ENCODE measurements around the gene MAN2B1. TPM values are rescaled to one million over a fixed set of nuclear protein-coding genes. Genes with fewer than 3 reads are reported as not detected.

Gene MAN2B1
- polyA plus RNA-seq, 2 of the 4 experiments (the other 2 are of a cell fraction) = 13.0 to 16.3 TPM

- Histone ChIP-seq H3K4me2 (no peak overlapping the region), H3K9me3 (peaks cover 5% of the 10 kb centered on the region; the same call in 1 of the 3 replicates), H3K4me1 (no peaks in the 10 kb centered on the region), H3K27ac (no peak overlapping the region), H3K4me3 (no peak overlapping the region)
- TF ChIP-seq USF2 (IDR thresholded peaks at IDR 0.05) = no peak
- WGBS (ENCODE audit: missing lambda C conversion rate) = 66% methylated on average over 11 of the region's 29 CpGs
- ChIA-PET POLR2A (no interaction called here), CTCF (no interaction called here)
- no peak for ATAC-seq
- DNase-seq (ENCODE audit: low read depth in 1 of 2, low spot score in 1 of 2) = no peak
- FAIRE-seq = no peak
These were observed 18.5 kb downstream of the MAN2B1 start for GRCh38 chr19:12648088-12648487.

- ATAC-seq (peak; percentile 26 to 62; a peak in 3 of 6 replicates), DNase-seq (ENCODE audit: low read depth in 1 of 2, low spot score in 1 of 2) (no peak), FAIRE-seq (no peak)
- H3K4me2 ChIP-seq = no peak overlapping the region
- WGBS (ENCODE audit: missing lambda C conversion rate) = 29% methylated on average over 12 of the region's 31 CpGs
- peaks cover 5% of the 10 kb centered on the region; the same call in 1 of the 3 replicates for H3K9me3 ChIP-seq
- H3K27ac ChIP-seq = no peak overlapping the region
- CTCF ChIA-PET = no interaction called here
- no peaks in the 10 kb centered on the region for H3K4me1 ChIP-seq
- no peak overlapping the region for H3K4me3 ChIP-seq
- no peak for TF ChIP-seq ESRRA (IDR thresholded peaks at IDR 0.05; ENCODE audit: borderline replicate concordance, low read length)
- no peak for TF ChIP-seq MYC (IDR thresholded peaks at IDR 0.05; ENCODE audit: borderline replicate concordance, low read length)
- POLR2A ChIA-PET = no interaction called here
These were observed 19.0 kb downstream of the MAN2B1 start for GRCh38 chr19:12647490-12648071.

- no peak overlapping the region for H3K27ac ChIP-seq
- H3K4me2 ChIP-seq = no peak overlapping the region
- DNase-seq (ENCODE audit: low read depth in 1 of 2, low spot score in 1 of 2) (no peak), FAIRE-seq (no peak), ATAC-seq (no peak)
- TF ChIP-seq ZSCAN20 (CRISPR knock-in tag; IDR thresholded peaks at IDR 0.05) = no peak
- no peak for TF ChIP-seq KDM1A (IDR thresholded peaks at IDR 0.05; ENCODE audit: low read depth)
- TF ChIP-seq NFE2L2 (conservative IDR thresholded peaks at IDR 0.05; ENCODE audit: low read length) = no peak
- no peak for TF ChIP-seq RNF2 (IDR thresholded peaks at IDR 0.05; ENCODE audit: borderline replicate concordance, low read depth)
- no peak for TF ChIP-seq TFCP2L1 (CRISPR knock-in tag; IDR thresholded peaks at IDR 0.05)
- no peak for TF ChIP-seq PHF8 (IDR thresholded peaks at IDR 0.05; ENCODE audit: borderline replicate concordance, low read depth)
- TF ChIP-seq EP300 (IDR thresholded peaks at IDR 0.05) = no peak
- TF ChIP-seq KDM5A (IDR thresholded peaks at IDR 0.05) = no peak
- TF ChIP-seq HEYL (CRISPR knock-in tag; IDR thresholded peaks at IDR 0.05) = no peak
- TF ChIP-seq BCL3 (IDR thresholded peaks at IDR 0.05) = no peak
- TF ChIP-seq NPAS2 (CRISPR knock-in tag; IDR thresholded peaks at IDR 0.05; ENCODE audit: borderline replicate concordance) = no peak
- no peak for TF ChIP-seq CEBPB (IDR thresholded peaks at IDR 0.05)
- no peak for TF ChIP-seq RCOR1 (IDR thresholded peaks at IDR 0.05; ENCODE audit: low read depth, low read length)
- no peak for TF ChIP-seq RFX5 (IDR thresholded peaks at IDR 0.05)
- TF ChIP-seq TP53 (CRISPR knock-in tag; IDR thresholded peaks at IDR 0.05) = no peak
- no peak for TF ChIP-seq CHD2 (IDR thresholded peaks at IDR 0.05; ENCODE audit: low read length, partially characterized antibody)
- no peak for TF ChIP-seq MAX (IDR thresholded peaks at IDR 0.05)
- no peak for TF ChIP-seq MAFK (IDR thresholded peaks at IDR 0.05; ENCODE audit: partially characterized antibody)
- peaks cover 5% of the 10 kb centered on the region; the same call in 1 of the 3 replicates for H3K9me3 ChIP-seq
- no peak overlapping the region for H3K4me3 ChIP-seq
- 74% methylated on average over 8 of the region's 8 CpGs for WGBS (ENCODE audit: missing lambda C conversion rate)
- ChIA-PET POLR2A (no interaction called here), CTCF (no interaction called here)
- H3K4me1 ChIP-seq = no peaks in the 10 kb centered on the region
These were observed 19.5 kb downstream of the MAN2B1 start for GRCh38 chr19:12647047-12647446.

Measured in A549 (cell line).